ENCODE data around the gene ZNF699.
"Not testable (repeated sequence)": the region's sequence is repeated elsewhere in the genome, so short reads cannot be mapped to it uniquely, and the experiment has no call there.

Gene ZNF699

DNA sequence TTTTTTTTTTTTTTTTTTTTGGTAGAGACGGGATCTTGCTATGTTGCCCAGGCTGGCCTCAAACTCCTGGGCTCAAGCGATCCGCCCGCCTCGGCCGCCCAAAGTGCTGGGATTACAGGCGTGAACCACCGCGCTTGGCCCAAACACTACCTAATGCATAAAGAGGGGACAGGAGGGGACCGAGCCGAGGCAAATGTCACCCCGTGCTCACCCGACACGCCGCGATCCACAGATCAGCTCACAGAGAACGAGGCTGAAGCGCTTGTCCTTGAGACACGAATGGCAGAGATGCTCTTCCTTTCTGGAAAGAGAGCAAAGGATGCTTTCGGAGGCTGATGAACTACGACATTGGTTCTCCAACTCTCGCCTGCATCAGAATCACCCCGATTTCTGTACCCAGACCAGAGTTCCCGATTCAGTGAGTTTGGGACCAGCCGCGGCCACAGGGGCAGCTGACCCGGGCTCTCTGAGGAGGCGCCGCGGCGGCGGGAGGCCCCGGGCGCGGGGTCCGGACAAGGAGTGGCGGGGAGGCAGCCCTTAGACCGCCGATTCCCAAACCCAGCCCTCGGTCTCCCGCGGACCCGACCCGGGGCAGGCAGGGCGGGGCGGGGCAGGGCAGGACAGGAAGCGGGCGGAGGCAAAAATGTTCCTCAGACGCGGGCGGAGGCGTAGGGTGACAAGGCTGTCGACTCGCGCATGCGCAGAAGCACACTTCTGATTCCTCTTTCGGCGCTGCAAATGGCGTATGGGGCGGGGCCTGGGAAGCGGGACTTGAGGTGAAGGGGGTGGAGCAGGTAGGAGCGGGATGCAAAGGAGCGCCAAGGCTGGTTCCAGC is at the start of gene ZNF699:
Gene ZNF699 (minus strand): TSS at position 700 of the 835 bp plus-strand sequence. CDS start 4,719 bp downstream, outside the sequence.
- Mint-ChIP-seq H3K4me3 (peak within 1 kb of the TSS; percentile 94), H3K9me3 (peaks cover 3% of the 10 kb centered on the region), H3K36me3 (peaks cover 19% of the 10 kb centered on the region), H3K27me3 (no peaks in the 10 kb centered on the region), H3K27ac (peak within 1 kb of the TSS; percentile 97), H3K4me1 (peaks cover 17% of the 10 kb centered on the region)

- Mint-ChIP-seq H3K9me3 (peaks cover 16% of the 10 kb centered on the region), H3K4me1 (no peaks in the 10 kb centered on the region), H3K4me3 (no peak overlapping the region), H3K27me3 (no peaks in the 10 kb centered on the region), H3K27ac (no peak overlapping the region), H3K36me3 (peaks cover 32% of the 10 kb centered on the region)
Observed at GRCh38 chr19:9354651-9355050, 45.0 kb upstream of the ZNF699 start.

GRCh38 chr19:9353011-9353410 is 43.4 kb upstream of the ZNF699 start:
- no peak overlapping the region for H3K4me3 Mint-ChIP-seq
- no peak overlapping the region for H3K27ac Mint-ChIP-seq
- peaks cover 15% of the 10 kb centered on the region for H3K9me3 Mint-ChIP-seq
- H3K27me3 Mint-ChIP-seq = no peaks in the 10 kb centered on the region
- peaks cover 32% of the 10 kb centered on the region for H3K36me3 Mint-ChIP-seq
- no peaks in the 10 kb centered on the region for H3K4me1 Mint-ChIP-seq

DNA sequence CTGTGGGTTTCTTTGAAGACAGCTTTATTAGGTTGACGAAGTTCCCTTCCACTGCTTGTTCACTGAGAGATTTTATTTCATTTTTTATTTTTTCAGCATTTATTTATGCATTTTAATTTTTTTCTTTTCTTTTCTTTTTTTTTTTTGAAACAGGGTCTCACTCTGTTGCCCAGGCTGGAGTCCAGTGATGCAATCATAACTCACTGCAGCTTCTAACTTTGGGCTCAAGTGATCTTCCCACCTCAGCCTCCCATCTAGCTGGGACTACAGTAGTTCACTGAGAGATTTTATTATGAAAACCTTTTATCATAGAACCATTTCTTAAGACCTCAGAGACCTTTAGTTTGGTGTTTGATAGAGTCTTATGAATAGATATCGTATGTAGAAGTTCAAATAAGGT is 42.9 kb upstream of the ZNF699 start:
- Mint-ChIP-seq H3K4me1 (no peaks in the 10 kb centered on the region), H3K27ac (no peak overlapping the region), H3K4me3 (no peak overlapping the region), H3K9me3 (peaks cover 15% of the 10 kb centered on the region), H3K36me3 (peaks cover 30% of the 10 kb centered on the region), H3K27me3 (no peaks in the 10 kb centered on the region)

GRCh38 chr19:9348671-9349070 is 39.0 kb upstream of the ZNF699 start:
- H3K27ac Mint-ChIP-seq = no peak overlapping the region
- peaks cover 38% of the 10 kb centered on the region for H3K36me3 Mint-ChIP-seq
- H3K4me3 Mint-ChIP-seq = no peak overlapping the region
- peaks cover 20% of the 10 kb centered on the region for H3K9me3 Mint-ChIP-seq
- H3K27me3 Mint-ChIP-seq = no peaks in the 10 kb centered on the region
- no peaks in the 10 kb centered on the region for H3K4me1 Mint-ChIP-seq

DNA sequence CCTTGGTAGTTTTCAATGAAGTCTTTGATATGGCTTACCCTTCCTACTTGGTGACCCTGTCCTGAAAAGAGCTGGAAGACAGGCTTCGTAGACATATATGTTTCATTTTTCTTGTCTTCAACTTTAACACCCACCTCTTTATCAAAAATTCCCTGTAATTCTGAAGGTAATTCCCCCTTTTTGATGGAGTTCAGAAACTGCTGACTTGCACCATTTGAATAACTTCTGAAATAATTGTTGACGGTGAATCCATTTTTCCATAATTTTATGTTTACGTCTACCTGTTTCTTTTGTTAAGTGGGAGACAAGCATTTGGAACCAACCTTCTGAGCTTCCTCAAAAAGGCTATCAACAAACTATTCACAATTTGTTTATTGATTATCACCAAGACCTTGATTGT is 38.6 kb upstream of the ZNF699 start:
- no peak overlapping the region for H3K4me3 Mint-ChIP-seq
- peaks cover 41% of the 10 kb centered on the region for H3K36me3 Mint-ChIP-seq
- peaks cover 23% of the 10 kb centered on the region for H3K9me3 Mint-ChIP-seq
- H3K27me3 Mint-ChIP-seq = no peaks in the 10 kb centered on the region
- H3K4me1 Mint-ChIP-seq = no peaks in the 10 kb centered on the region
- no peak overlapping the region for H3K27ac Mint-ChIP-seq

DNA sequence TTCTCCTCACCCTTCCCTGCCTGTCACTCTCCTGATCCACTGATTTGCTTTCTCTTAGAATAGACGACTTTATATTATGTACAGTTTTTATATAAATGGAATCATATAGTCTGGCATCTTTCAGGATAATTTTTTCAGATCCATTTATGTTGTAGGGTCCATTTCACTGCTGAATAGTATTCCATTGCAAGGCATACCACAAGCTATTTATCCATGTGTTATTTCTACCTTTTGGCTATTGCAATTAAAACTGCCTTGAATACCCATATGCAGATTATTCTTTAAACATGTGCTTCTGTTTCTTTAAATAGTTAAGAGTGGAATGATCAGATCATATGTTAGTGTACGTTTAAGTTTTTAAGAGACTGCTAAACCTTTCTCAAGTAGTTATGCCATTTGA is 35.4 kb upstream of the ZNF699 start:
- Mint-ChIP-seq H3K27ac (no peak overlapping the region), H3K27me3 (no peaks in the 10 kb centered on the region), H3K4me3 (no peak overlapping the region), H3K9me3 (peaks cover 23% of the 10 kb centered on the region), H3K4me1 (no peaks in the 10 kb centered on the region), H3K36me3 (peaks cover 55% of the 10 kb centered on the region)

DNA sequence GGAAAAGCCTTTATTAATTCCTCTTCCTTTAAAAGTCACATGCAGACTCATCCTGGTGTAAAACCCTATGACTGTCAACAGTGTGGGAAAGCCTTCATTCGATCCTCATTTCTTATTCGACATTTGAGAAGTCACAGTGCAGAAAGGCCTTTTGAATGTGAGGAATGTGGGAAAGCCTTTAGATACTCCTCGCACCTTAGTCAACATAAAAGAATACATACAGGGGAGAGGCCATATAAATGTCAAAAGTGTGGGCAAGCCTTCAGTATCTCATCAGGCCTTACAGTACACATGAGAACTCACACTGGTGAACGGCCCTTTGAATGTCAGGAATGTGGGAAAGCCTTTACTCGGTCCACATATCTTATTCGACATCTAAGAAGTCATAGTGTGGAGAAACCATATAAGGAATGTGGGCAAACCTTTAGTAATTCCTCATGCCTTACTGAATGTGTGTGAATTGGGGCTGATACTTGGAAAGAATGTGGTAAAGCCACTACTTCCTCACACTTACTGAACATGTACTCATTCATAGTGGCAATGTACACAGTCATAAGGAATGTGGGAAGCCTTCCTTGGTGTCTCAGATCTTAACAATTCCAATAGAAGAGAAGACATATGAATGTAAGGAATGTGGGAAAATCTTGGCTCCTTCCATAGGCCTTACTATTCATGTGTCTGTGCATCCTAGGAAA is 33.1 kb upstream of the ZNF699 start:
- H3K36me3 Mint-ChIP-seq = peaks cover 65% of the 10 kb centered on the region
- H3K27me3 Mint-ChIP-seq = no peaks in the 10 kb centered on the region
- H3K9me3 Mint-ChIP-seq = peaks cover 27% of the 10 kb centered on the region
- peak overlapping the region; percentile 17 for H3K27ac Mint-ChIP-seq
- no peak overlapping the region for H3K4me3 Mint-ChIP-seq
- no peaks in the 10 kb centered on the region for H3K4me1 Mint-ChIP-seq

DNA sequence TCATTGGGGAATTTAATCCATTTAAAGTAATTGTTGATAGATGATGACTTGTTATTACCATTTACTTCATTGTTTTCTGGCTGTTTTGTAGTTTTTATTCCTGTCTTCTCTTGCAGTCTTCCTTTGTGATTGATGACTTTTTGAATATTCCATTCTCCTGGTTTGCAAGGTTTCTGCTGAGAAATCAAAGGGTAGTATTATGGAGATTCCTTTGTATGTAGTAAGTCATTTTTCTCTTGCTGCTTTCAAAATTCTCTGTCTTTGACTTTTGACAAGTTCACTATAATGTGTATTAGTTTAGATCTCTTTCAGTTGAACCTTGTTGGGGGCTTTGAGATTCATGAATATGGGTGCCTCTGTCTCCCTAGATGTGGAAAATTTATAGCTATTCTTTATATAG is 20.4 kb upstream of the ZNF699 start:
- Mint-ChIP-seq H3K36me3 (peaks cover 66% of the 10 kb centered on the region), H3K27ac (no peak overlapping the region), H3K27me3 (no peaks in the 10 kb centered on the region)

GRCh38 chr19:9324584-9324962 is 14.9 kb upstream of the ZNF699 start:
- peaks cover 20% of the 10 kb centered on the region for H3K9me3 Mint-ChIP-seq
- H3K4me1 Mint-ChIP-seq = peaks cover 31% of the 10 kb centered on the region
- H3K27ac Mint-ChIP-seq = peak overlapping the region; percentile 89
- peak overlapping the region; percentile 96 for H3K4me3 Mint-ChIP-seq
- no peaks in the 10 kb centered on the region for H3K27me3 Mint-ChIP-seq
- H3K36me3 Mint-ChIP-seq = peaks cover 34% of the 10 kb centered on the region

More for the DNA sequence above, 20.4 kb upstream of the ZNF699 start:
- Mint-ChIP-seq H3K4me3 (no peak overlapping the region), H3K9me3 (peaks cover 35% of the 10 kb centered on the region), H3K4me1 (peaks cover 19% of the 10 kb centered on the region)

DNA sequence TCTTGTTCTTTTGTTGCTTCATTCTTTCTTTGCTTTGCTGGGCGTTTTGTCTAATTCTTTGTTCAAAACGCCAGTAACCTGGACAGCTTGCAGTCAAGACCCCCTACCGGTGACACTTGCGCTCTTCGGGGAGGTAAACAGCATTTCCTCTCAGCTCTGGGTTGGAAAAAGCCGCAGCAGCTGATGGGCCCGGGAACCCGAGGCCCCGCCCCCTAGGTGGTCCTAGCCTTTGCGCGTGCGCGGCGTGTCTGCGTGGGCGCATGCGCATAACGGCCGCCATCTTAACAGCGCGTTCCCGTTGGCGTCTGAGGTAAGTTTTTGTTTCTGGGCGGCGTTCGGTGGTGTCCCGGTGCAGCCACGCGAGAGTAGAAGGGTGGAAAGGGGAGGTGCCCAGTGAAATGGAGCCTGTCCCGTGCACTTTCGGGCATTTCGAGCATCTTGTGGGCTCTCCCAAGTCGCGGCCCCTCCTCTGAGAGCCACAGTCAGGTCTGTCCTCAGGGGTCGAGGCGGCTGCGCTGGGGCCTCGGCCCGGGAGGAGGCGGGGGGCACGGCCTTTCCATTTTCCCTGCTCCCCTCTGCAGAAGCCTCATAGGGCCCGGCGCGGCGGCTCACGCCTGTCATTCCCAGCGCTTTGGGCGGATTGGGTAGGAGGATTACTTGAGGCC is 14.4 kb upstream of the ZNF699 start, which contains the start of gene ZNF559:
Gene ZNF559 (plus strand): TSS at position 261 of the 665 bp plus-strand sequence. CDS start 14,371 bp downstream, outside the sequence.
- Mint-ChIP-seq H3K27ac (peak within 1 kb of the TSS; percentile 97), H3K9me3 (peaks cover 20% of the 10 kb centered on the region), H3K36me3 (peaks cover 29% of the 10 kb centered on the region), H3K4me1 (peaks cover 31% of the 10 kb centered on the region), H3K27me3 (no peaks in the 10 kb centered on the region), H3K4me3 (peak within 1 kb of the TSS; percentile 96)

DNA sequence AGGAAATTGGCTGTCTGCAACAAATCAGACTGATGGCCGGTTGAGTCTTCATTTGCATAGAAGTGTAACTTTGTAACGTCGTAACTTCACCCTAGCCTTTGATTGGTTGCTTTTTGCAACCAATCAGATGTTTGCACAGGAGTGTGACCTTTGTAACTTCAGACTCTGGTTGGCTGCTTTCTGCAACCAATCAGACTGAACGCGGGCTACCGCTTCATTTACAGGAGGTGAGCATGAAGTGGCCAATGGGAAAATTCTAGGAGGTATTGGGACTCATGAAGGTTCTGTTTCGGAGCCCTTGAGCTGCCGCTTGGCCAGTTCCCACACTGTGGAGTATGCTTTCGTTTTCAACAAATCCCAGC is 13.9 kb upstream of the ZNF699 start:
- peaks cover 20% of the 10 kb centered on the region for H3K9me3 Mint-ChIP-seq
- peak overlapping the region; percentile 97 for H3K27ac Mint-ChIP-seq
- H3K4me3 Mint-ChIP-seq = peak overlapping the region; percentile 96
- H3K36me3 Mint-ChIP-seq = peaks cover 25% of the 10 kb centered on the region
- no peaks in the 10 kb centered on the region for H3K27me3 Mint-ChIP-seq
- H3K4me1 Mint-ChIP-seq = peaks cover 28% of the 10 kb centered on the region

DNA sequence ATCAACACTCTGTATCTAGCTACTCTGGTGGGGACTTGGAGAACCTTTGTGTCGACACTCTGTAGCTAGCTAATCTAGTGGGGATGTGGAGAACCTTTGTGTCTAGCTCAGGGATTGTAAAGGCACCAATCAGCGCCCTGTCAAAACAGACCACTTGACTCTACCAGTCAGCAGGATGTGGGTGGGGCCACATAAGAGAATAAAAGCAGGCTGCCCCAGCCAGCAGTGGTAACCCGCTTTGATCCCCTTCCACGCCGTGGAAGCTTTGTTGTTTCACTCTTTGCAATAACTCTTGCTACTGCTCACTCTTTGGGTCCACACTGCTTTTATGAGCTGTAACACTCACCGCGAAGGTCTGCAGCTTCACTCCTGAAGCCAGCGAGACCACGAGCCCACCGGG is 12.6 kb upstream of the ZNF699 start:
- not testable (repeated sequence) for H3K27ac Mint-ChIP-seq, H3K27me3 Mint-ChIP-seq
- H3K36me3 Mint-ChIP-seq = peaks cover 15% of the 10 kb centered on the region
- peak overlapping the region; percentile 26 for H3K4me3 Mint-ChIP-seq
- peaks cover 23% of the 10 kb centered on the region for H3K4me1 Mint-ChIP-seq
- peaks cover 19% of the 10 kb centered on the region for H3K9me3 Mint-ChIP-seq

GRCh38 chr19:9321756-9322155 is 12.1 kb upstream of the ZNF699 start:
- Mint-ChIP-seq H3K4me1 (peaks cover 23% of the 10 kb centered on the region), H3K9me3 (peaks cover 20% of the 10 kb centered on the region), H3K36me3 (peaks cover 13% of the 10 kb centered on the region)
- H3K27ac Mint-ChIP-seq, H3K27me3 Mint-ChIP-seq, H3K4me3 Mint-ChIP-seq: not testable (repeated sequence)

DNA sequence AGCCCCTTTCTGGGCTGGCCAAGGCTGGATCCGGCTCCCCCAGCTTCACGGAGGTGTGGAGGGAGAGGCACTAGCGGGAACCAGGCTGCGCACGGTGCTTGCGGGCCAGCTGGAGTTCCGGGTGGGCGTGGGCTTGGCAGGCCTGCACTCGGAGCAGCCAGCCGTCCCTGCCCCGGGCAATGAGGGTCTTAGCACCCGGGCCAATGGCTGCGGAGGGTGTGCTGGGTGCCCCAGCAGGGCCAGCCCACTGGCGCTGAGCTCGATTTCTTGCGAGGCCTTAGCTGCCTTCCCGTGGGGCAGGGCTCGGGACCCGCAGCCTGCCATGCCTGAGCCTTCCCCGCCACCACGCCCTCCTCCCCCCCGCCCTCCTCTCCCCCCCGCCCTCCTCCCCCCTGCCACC is 11.7 kb upstream of the ZNF699 start:
- peaks cover 12% of the 10 kb centered on the region for H3K36me3 Mint-ChIP-seq
- H3K9me3 Mint-ChIP-seq = peaks cover 20% of the 10 kb centered on the region
- peaks cover 23% of the 10 kb centered on the region for H3K4me1 Mint-ChIP-seq
- no peaks in the 10 kb centered on the region for H3K27me3 Mint-ChIP-seq
- H3K4me3 Mint-ChIP-seq = no peak overlapping the region
- no peak overlapping the region for H3K27ac Mint-ChIP-seq

DNA sequence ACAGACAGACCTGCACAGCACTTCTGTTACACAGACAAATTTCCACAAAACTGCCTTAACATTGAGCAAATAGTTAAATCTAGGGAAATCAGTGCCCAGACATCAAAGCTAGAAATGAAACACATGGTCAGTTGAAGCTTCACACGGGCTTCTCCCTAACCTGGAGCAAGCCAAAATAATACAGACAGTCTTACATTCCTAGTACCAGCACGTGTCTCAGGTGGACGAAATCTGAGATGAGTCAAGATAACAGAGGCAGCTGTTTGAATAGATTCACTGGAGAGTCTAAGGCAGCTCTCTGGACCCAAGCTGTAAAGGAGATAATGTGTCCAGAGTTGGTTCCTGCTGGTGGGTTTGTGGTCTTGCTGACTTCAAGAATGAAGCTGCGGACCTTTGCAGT is 4.1 kb upstream of the ZNF699 start:
- H3K27ac Mint-ChIP-seq = no peak overlapping the region
- H3K36me3 Mint-ChIP-seq = peaks cover 4% of the 10 kb centered on the region
- no peak overlapping the region for H3K4me3 Mint-ChIP-seq
- peaks cover 14% of the 10 kb centered on the region for H3K9me3 Mint-ChIP-seq
- peaks cover 4% of the 10 kb centered on the region for H3K4me1 Mint-ChIP-seq
- no peaks in the 10 kb centered on the region for H3K27me3 Mint-ChIP-seq
